ENCODE measurements around the gene ATP13A3. TPM values are rescaled to one million over a fixed set of nuclear protein-coding genes. Genes with fewer than 3 reads are reported as not detected.

Gene ATP13A3
- total RNA-seq, 1 experiment from 2014 or later = 181 TPM

GRCh38 chr3:194384156-194384555, 102.6 kb downstream of the ATP13A3 start:
- Mint-ChIP-seq H3K4me3 (ENCODE audit: unreplicated experiment) (no peak overlapping the region), H3K36me3 (ENCODE audit: insufficient read depth, unreplicated experiment) (no peaks in the 10 kb centered on the region), H3K27ac (ENCODE audit: unreplicated experiment) (peak overlapping the region; percentile 19), H3K4me1 (ENCODE audit: low read depth, unreplicated experiment) (peaks cover 11% of the 10 kb centered on the region), H3K9me3 (ENCODE audit: unreplicated experiment) (no peaks in the 10 kb centered on the region), H3K27me3 (ENCODE audit: insufficient read depth, unreplicated experiment) (no peaks in the 10 kb centered on the region)
- H3K9me3 ChIP-seq = no peaks in the 10 kb centered on the region
- BruUV-seq (replicated peaks) = no TSS peak
- H3K4me1 ChIP-seq = peaks cover 11% of the 10 kb centered on the region
- ChIA-PET POLR2A (no interaction called here), CTCF (no interaction called here)
- no peak overlapping the region for H3K4me3 ChIP-seq (ENCODE audit: low read depth, low read length)
- TF ChIP-seq, protein P1, sequence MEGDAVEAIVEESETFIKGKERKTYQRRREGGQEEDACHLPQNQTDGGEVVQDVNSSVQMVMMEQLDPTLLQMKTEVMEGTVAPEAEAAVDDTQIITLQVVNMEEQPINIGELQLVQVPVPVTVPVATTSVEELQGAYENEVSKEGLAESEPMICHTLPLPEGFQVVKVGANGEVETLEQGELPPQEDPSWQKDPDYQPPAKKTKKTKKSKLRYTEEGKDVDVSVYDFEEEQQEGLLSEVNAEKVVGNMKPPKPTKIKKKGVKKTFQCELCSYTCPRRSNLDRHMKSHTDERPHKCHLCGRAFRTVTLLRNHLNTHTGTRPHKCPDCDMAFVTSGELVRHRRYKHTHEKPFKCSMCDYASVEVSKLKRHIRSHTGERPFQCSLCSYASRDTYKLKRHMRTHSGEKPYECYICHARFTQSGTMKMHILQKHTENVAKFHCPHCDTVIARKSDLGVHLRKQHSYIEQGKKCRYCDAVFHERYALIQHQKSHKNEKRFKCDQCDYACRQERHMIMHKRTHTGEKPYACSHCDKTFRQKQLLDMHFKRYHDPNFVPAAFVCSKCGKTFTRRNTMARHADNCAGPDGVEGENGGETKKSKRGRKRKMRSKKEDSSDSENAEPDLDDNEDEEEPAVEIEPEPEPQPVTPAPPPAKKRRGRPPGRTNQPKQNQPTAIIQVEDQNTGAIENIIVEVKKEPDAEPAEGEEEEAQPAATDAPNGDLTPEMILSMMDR (IDR thresholded peaks at IDR 0.05; ENCODE audit: insufficient read depth in 1 of 2, low read depth in 1 of 2, low read length in 1 of 2, severe bottlenecking in 1 of 2, unreplicated experiment in 1 of 2) = no peak
- intact Hi-C loops (cut with micrococcal nuclease; ENCODE audit: unreplicated experiment) = no loop called here
- H3K27me3 ChIP-seq (replicated peaks; ENCODE audit: control insufficient read depth, insufficient read depth, low read length) = no peaks in the 10 kb centered on the region; the same call in 1 of the 2 replicates
- no peak for DNase-seq
- H3K36me3 ChIP-seq (ENCODE audit: control insufficient read depth, insufficient read depth, low read length) = no peaks in the 10 kb centered on the region

DNA sequence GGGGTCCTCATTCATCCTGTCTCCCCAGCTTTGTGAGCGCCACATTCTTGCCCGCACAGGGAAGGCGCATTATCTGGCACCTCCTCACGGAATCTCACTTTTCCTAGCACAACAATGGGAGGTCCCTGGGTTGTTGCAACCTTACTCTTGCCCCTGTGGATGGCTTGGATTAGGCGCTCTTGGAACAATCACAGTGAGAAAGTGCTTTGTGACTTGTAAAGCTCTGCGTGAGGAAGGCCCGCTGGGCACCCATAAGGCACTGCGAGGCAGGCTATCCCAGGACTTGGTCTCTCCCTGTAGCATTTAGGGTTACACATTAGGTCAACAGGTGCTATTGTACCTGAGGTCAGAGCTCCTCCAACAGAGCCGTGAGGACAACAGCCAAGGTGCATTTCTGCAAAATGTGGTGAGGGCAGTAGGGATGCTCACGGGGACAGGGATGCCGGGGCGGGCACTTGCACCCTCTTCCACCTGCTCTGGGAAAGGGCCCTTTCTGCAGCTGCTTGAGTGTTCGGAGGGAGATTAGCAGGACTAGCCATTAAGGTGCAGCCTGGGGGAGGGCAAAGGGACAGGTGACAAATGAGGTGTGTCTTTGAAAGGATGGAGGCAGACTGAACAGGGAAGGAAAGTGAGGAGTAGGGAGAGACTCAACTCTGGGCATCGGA, 103.4 kb downstream of the ATP13A3 start:
- POLR2A ChIA-PET = interaction anchor here (0.6 kb wide), 1 partner anchor 1549 kb away, joined by 10 read pairs; no protein-coding TSS in a partner anchor

DNA sequence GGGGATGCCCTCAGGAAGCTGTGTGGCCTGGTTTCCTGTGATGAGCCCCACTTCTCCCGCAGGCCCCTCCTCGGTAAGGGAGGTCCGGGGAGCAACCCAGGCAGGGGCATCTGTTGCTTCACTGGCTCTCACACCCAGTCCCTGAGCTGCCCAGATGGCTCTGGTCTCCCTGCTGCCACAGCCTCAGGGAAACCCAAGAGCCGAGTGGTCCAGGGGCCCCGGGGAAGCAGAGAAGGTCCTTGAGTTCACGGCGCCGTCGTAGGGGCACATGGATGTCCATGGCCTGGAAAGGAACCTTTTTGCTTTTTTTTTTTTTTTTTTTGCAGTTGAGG, 103.9 kb downstream of the ATP13A3 start:
- ChIA-PET CTCF (no interaction called here), POLR2A (no interaction called here)
- no peaks in the 10 kb centered on the region for H3K27me3 Mint-ChIP-seq (ENCODE audit: insufficient read depth, unreplicated experiment)
- peaks cover 11% of the 10 kb centered on the region for H3K4me1 Mint-ChIP-seq (ENCODE audit: low read depth, unreplicated experiment)
- Histone ChIP-seq H3K9me3 (no peaks in the 10 kb centered on the region), H3K36me3 (ENCODE audit: control insufficient read depth, insufficient read depth, low read length) (no peaks in the 10 kb centered on the region), H3K4me1 (peaks cover 11% of the 10 kb centered on the region), H3K27me3 (replicated peaks; ENCODE audit: control insufficient read depth, insufficient read depth, low read length) (no peaks in the 10 kb centered on the region; the same call in 1 of the 2 replicates), H3K4me3 (ENCODE audit: low read depth, low read length) (no peak overlapping the region)
- intact Hi-C loops (cut with micrococcal nuclease; ENCODE audit: unreplicated experiment) = no loop called here
- H3K9me3 Mint-ChIP-seq (ENCODE audit: unreplicated experiment) = no peaks in the 10 kb centered on the region
- no peaks in the 10 kb centered on the region for H3K36me3 Mint-ChIP-seq (ENCODE audit: insufficient read depth, unreplicated experiment)
- H3K27ac Mint-ChIP-seq (ENCODE audit: unreplicated experiment) = no peak overlapping the region
- no peak for DNase-seq
- no peak overlapping the region for H3K4me3 Mint-ChIP-seq (ENCODE audit: unreplicated experiment)
- BruUV-seq (replicated peaks) = no TSS peak
- TF ChIP-seq, protein P1 (IDR thresholded peaks at IDR 0.05; ENCODE audit: insufficient read depth in 1 of 2, low read depth in 1 of 2, low read length in 1 of 2, severe bottlenecking in 1 of 2, unreplicated experiment in 1 of 2) = no peak

More for the DNA sequence above, 103.4 kb downstream of the ATP13A3 start:
- Histone ChIP-seq H3K9me3 (no peaks in the 10 kb centered on the region), H3K4me3 (ENCODE audit: low read depth, low read length) (no peak overlapping the region), H3K27me3 (replicated peaks; ENCODE audit: control insufficient read depth, insufficient read depth, low read length) (no peaks in the 10 kb centered on the region; the same call in 1 of the 2 replicates), H3K36me3 (ENCODE audit: control insufficient read depth, insufficient read depth, low read length) (no peaks in the 10 kb centered on the region), H3K4me1 (peaks cover 11% of the 10 kb centered on the region)
- Mint-ChIP-seq H3K4me1 (ENCODE audit: low read depth, unreplicated experiment) (peaks cover 11% of the 10 kb centered on the region), H3K27me3 (ENCODE audit: insufficient read depth, unreplicated experiment) (no peaks in the 10 kb centered on the region), H3K27ac (ENCODE audit: unreplicated experiment) (no peak overlapping the region), H3K9me3 (ENCODE audit: unreplicated experiment) (no peaks in the 10 kb centered on the region), H3K36me3 (ENCODE audit: insufficient read depth, unreplicated experiment) (no peaks in the 10 kb centered on the region), H3K4me3 (ENCODE audit: unreplicated experiment) (no peak overlapping the region)
- intact Hi-C loops (cut with micrococcal nuclease; ENCODE audit: unreplicated experiment) = no loop called here
- TF ChIP-seq, protein P1 (IDR thresholded peaks at IDR 0.05; ENCODE audit: insufficient read depth in 1 of 2, low read depth in 1 of 2, low read length in 1 of 2, severe bottlenecking in 1 of 2, unreplicated experiment in 1 of 2) = no peak
- no TSS peak for BruUV-seq (replicated peaks)
- DNase-seq = no peak
- CTCF ChIA-PET = no interaction called here
